Fibroblast of skin of abdomen (primary cell): Measurements from ENCODE around the gene GASK1B.

Source experiments
- DNase-seq: peaks from one replicate; pipeline ENCODE4 v3.0.0-alpha.2; 2013

Gene GASK1B

GRCh38 chr4:158182736-158183135, 9.9 kb upstream of the GASK1B start:
- DNase-seq = no peak

GRCh38 chr4:158181906-158182305, 9.1 kb upstream of the GASK1B start:
- DNase-seq = no peak

GRCh38 chr4:158179465-158179864, 6.6 kb upstream of the GASK1B start:
- DNase-seq = no peak

GRCh38 chr4:158176776-158177175, 4.0 kb upstream of the GASK1B start:
- DNase-seq = no peak

- DNase-seq = peak; percentile 45
These were observed 3.3 kb upstream of the GASK1B start for GRCh38 chr4:158176108-158176507.

GRCh38 chr4:158170691-158171561, 1.9 kb downstream of the GASK1B start:
- peak; percentile 27 for DNase-seq

- DNase-seq = peak; percentile 55
These were observed 2.7 kb downstream of the GASK1B start for GRCh38 chr4:158169931-158170690.

GRCh38 chr4:158169506-158169905, 3.3 kb downstream of the GASK1B start:
- no peak for DNase-seq

- DNase-seq = no peak
These were observed 4.2 kb downstream of the GASK1B start for GRCh38 chr4:158168606-158169005.

GRCh38 chr4:158166701-158167100, 6.1 kb downstream of the GASK1B start:
- no peak for DNase-seq

GRCh38 chr4:158164768-158165213, 8.0 kb downstream of the GASK1B start:
- no peak for DNase-seq

GRCh38 chr4:158163941-158164767, 8.7 kb downstream of the GASK1B start:
- no peak for DNase-seq

GRCh38 chr4:158162631-158163030, 10.2 kb downstream of the GASK1B start:
- DNase-seq = no peak

GRCh38 chr4:158161551-158162354, 11.1 kb downstream of the GASK1B start:
- peak; percentile 75 for DNase-seq

GRCh38 chr4:158159718-158160094, 13.1 kb downstream of the GASK1B start:
- DNase-seq = peak; percentile 29

GRCh38 chr4:158159054-158159717, 13.6 kb downstream of the GASK1B start:
- peak; percentile 74 for DNase-seq

GRCh38 chr4:158157412-158157811, 15.4 kb downstream of the GASK1B start:
- no peak for DNase-seq

- DNase-seq = peak; percentile 52
These were observed 17.0 kb downstream of the GASK1B start for GRCh38 chr4:158155656-158156356.

GRCh38 chr4:158147151-158147550, 25.7 kb downstream of the GASK1B start:
- no peak for DNase-seq

- DNase-seq = no peak
These were observed 26.1 kb downstream of the GASK1B start for GRCh38 chr4:158146736-158147135.

GRCh38 chr4:158139086-158139485, 33.7 kb downstream of the GASK1B start:
- no peak for DNase-seq
